ENCODE measurements around the gene SSH3. TPM values are rescaled to one million over a fixed set of nuclear protein-coding genes. Genes with fewer than 3 reads are reported as not detected.
"Not testable (repeated sequence)": the region's sequence is repeated elsewhere in the genome, so short reads cannot be mapped to it uniquely, and the experiment has no call there.

Gene SSH3
- total RNA-seq, 1 experiment from 2014 or later: 89.6 TPM

DNA sequence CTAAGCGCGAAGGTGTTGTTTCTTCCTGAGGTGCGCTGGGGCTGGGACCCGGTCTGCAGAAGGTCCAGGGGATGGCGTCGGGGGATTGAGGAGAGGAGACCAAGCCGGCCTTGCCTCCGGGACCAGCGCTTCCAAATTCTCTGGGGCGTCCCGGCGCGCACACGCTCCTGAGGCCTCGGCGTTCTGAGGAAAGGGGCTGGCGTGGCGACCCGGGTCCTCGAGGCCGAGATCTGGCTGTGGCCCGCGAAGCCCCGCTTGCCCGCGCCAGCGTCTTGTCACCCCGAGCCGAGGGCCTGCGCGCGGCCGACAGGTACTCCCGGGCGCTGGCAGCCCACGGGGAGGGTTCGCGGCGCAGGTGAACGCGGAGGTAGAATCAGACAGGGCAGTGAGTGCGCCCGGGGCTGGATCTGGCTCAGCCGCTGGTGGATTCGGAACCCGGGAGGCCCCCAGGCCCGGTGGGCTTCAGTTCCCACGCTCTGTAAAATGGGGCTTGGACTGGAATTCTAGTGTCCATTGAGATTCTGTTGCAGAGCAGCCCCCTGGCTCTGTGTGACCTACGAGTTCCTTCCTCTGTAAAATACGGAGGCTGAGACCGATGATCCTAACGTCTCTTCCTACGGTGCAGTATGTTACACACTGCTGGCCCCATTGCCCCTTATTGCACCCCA, 14.7 kb downstream of the SSH3 start:
- H3K36me3 ChIP-seq (ENCODE audit: control insufficient read depth, insufficient read depth, low read length): no peaks in the 10 kb centered on the region
- TSS peak; percentile 14 for BruUV-seq (replicated peaks)

DNA sequence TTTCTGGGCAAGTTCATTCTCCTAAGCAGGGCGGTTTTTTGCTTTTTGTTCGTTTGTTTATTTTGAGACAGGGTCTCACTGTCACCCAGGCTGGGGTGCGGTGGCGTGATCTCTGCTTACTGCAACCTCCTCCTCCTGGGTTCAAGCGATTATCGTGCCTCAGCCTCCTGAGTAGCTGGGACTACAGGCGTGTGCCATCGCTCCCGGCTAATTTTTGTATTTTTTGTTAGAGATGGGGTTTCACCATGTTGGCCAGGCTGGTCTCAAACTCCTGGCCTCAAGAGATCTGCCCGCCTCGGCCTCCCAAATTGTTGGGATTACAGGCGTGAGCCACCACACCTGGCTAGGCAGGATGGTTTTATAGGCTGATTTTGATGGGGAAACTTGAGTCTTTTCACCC, 15.5 kb downstream of the SSH3 start:
- H3K9me3 Mint-ChIP-seq (ENCODE audit: unreplicated experiment); H3K4me1 ChIP-seq; H3K36me3 ChIP-seq (ENCODE audit: control insufficient read depth, insufficient read depth, low read length); H3K27me3 ChIP-seq (replicated peaks; ENCODE audit: control insufficient read depth, insufficient read depth, low read length); H3K4me1 Mint-ChIP-seq (ENCODE audit: low read depth, unreplicated experiment); BruUV-seq (replicated peaks); H3K9me3 ChIP-seq; H3K27me3 Mint-ChIP-seq (ENCODE audit: insufficient read depth, unreplicated experiment); H3K27ac Mint-ChIP-seq (ENCODE audit: unreplicated experiment): not testable (repeated sequence)
- DNase-seq: peak in 1 of 2 experiments; percentile 22
- ChIA-PET CTCF (interaction anchor here (2.2 to 2.9 kb wide), 3 partner anchors 27 to 63 kb away, joined by 17 to 43 read pairs (median 23); partner anchors contain the start of gene GRK2), POLR2A (interaction anchor here (2.2 kb wide), 1 partner anchor 79 kb away, joined by 18 read pairs; no protein-coding TSS in a partner anchor)
- peak overlapping the region; percentile 96 for H3K4me3 Mint-ChIP-seq (ENCODE audit: unreplicated experiment)
- H3K36me3 Mint-ChIP-seq (ENCODE audit: insufficient read depth, unreplicated experiment): peaks cover 14% of the 10 kb centered on the region
- H3K4me3 ChIP-seq (ENCODE audit: low read depth, low read length): peak overlapping the region; percentile 88; the same call in 1 of the 2 replicates
- intact Hi-C loops (cut with micrococcal nuclease; ENCODE audit: unreplicated experiment): loop anchor here (5.0 kb wide), 1 partner anchor 262 kb away; the partner anchor contains the start of gene RHOD

More for the DNA sequence above, 14.7 kb downstream of the SSH3 start:
- no peaks in the 10 kb centered on the region for H3K9me3 Mint-ChIP-seq (ENCODE audit: unreplicated experiment)
- peak overlapping the region; percentile 88 for H3K4me3 ChIP-seq (ENCODE audit: low read depth, low read length)
- peak overlapping the region; percentile 96 for H3K4me3 Mint-ChIP-seq (ENCODE audit: unreplicated experiment)
- CTCF ChIA-PET: interaction anchor here (0.8 to 2.9 kb wide), 27 partner anchors 13 to 268 kb away, joined by 3 to 44 read pairs (median 8); partner anchors contain the start of genes ANKRD13D, GRK2, KDM2A and POLD4
- intact Hi-C loops (cut with micrococcal nuclease; ENCODE audit: unreplicated experiment): loop anchor here (1.0 to 5.0 kb wide), 5 partner anchors 30 to 261 kb away; partner anchors contain the start of genes GRK2 and RHOD
- DNase-seq: no peak
- POLR2A ChIA-PET: interaction anchor here (0.6 to 2.3 kb wide), 11 partner anchors 10 to 78 kb away, joined by 3 to 28 read pairs (median 4); partner anchors contain the start of genes ANKRD13D, GRK2, POLD4 and SSH3
- peak overlapping the region; percentile 99 for H3K27ac Mint-ChIP-seq (ENCODE audit: unreplicated experiment)
- H3K36me3 Mint-ChIP-seq (ENCODE audit: insufficient read depth, unreplicated experiment): peaks cover 14% of the 10 kb centered on the region
- H3K27me3 Mint-ChIP-seq (ENCODE audit: insufficient read depth, unreplicated experiment): no peaks in the 10 kb centered on the region
- TF ChIP-seq, protein P1, sequence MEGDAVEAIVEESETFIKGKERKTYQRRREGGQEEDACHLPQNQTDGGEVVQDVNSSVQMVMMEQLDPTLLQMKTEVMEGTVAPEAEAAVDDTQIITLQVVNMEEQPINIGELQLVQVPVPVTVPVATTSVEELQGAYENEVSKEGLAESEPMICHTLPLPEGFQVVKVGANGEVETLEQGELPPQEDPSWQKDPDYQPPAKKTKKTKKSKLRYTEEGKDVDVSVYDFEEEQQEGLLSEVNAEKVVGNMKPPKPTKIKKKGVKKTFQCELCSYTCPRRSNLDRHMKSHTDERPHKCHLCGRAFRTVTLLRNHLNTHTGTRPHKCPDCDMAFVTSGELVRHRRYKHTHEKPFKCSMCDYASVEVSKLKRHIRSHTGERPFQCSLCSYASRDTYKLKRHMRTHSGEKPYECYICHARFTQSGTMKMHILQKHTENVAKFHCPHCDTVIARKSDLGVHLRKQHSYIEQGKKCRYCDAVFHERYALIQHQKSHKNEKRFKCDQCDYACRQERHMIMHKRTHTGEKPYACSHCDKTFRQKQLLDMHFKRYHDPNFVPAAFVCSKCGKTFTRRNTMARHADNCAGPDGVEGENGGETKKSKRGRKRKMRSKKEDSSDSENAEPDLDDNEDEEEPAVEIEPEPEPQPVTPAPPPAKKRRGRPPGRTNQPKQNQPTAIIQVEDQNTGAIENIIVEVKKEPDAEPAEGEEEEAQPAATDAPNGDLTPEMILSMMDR (IDR thresholded peaks at IDR 0.05; ENCODE audit: insufficient read depth in 1 of 2, low read depth in 1 of 2, low read length in 1 of 2, severe bottlenecking in 1 of 2, unreplicated experiment in 1 of 2): no peak
- H3K9me3 ChIP-seq: no peaks in the 10 kb centered on the region
- H3K27me3 ChIP-seq (replicated peaks; ENCODE audit: control insufficient read depth, insufficient read depth, low read length): no peaks in the 10 kb centered on the region
- peaks cover 11% of the 10 kb centered on the region; the same call in 1 of the 2 replicates for H3K4me1 ChIP-seq
- H3K4me1 Mint-ChIP-seq (ENCODE audit: low read depth, unreplicated experiment): no peaks in the 10 kb centered on the region

- no peaks in the 10 kb centered on the region for H3K9me3 Mint-ChIP-seq (ENCODE audit: unreplicated experiment)
- no peak overlapping the region for H3K27ac Mint-ChIP-seq (ENCODE audit: unreplicated experiment)
- DNase-seq: no peak
- H3K36me3 Mint-ChIP-seq (ENCODE audit: insufficient read depth, unreplicated experiment): peaks cover 14% of the 10 kb centered on the region
- no peaks in the 10 kb centered on the region for H3K36me3 ChIP-seq (ENCODE audit: control insufficient read depth, insufficient read depth, low read length)
- H3K4me3 ChIP-seq (ENCODE audit: low read depth, low read length): no peak overlapping the region
- H3K4me1 Mint-ChIP-seq (ENCODE audit: low read depth, unreplicated experiment): no peaks in the 10 kb centered on the region
- no peaks in the 10 kb centered on the region for H3K9me3 ChIP-seq
- ChIA-PET CTCF (interaction anchor here (0.6 to 0.9 kb wide), 2 partner anchors 53 to 63 kb away, joined by 3 to 5 read pairs; partner anchors contain the start of gene CLCF1), POLR2A (no interaction called here)
- TF ChIP-seq, protein P1 (IDR thresholded peaks at IDR 0.05; ENCODE audit: insufficient read depth in 1 of 2, low read depth in 1 of 2, low read length in 1 of 2, severe bottlenecking in 1 of 2, unreplicated experiment in 1 of 2): no peak
- no peak overlapping the region for H3K4me3 Mint-ChIP-seq (ENCODE audit: unreplicated experiment)
- H3K27me3 Mint-ChIP-seq (ENCODE audit: insufficient read depth, unreplicated experiment): no peaks in the 10 kb centered on the region
- peaks cover 9% of the 10 kb centered on the region; the same call in 1 of the 2 replicates for H3K4me1 ChIP-seq
- BruUV-seq (replicated peaks): no TSS peak
- no peaks in the 10 kb centered on the region for H3K27me3 ChIP-seq (replicated peaks; ENCODE audit: control insufficient read depth, insufficient read depth, low read length)
- intact Hi-C loops (cut with micrococcal nuclease; ENCODE audit: unreplicated experiment): no loop called here
Measured at GRCh38 chr11:67320011-67320410, 16.7 kb downstream of the SSH3 start.
